Measurements from ENCODE around the gene MOGAT2.
"Not testable (repeated sequence)": the region's sequence is repeated elsewhere in the genome, so short reads cannot be mapped to it uniquely, and the experiment has no call there.

The MOGAT2 gene

DNA sequence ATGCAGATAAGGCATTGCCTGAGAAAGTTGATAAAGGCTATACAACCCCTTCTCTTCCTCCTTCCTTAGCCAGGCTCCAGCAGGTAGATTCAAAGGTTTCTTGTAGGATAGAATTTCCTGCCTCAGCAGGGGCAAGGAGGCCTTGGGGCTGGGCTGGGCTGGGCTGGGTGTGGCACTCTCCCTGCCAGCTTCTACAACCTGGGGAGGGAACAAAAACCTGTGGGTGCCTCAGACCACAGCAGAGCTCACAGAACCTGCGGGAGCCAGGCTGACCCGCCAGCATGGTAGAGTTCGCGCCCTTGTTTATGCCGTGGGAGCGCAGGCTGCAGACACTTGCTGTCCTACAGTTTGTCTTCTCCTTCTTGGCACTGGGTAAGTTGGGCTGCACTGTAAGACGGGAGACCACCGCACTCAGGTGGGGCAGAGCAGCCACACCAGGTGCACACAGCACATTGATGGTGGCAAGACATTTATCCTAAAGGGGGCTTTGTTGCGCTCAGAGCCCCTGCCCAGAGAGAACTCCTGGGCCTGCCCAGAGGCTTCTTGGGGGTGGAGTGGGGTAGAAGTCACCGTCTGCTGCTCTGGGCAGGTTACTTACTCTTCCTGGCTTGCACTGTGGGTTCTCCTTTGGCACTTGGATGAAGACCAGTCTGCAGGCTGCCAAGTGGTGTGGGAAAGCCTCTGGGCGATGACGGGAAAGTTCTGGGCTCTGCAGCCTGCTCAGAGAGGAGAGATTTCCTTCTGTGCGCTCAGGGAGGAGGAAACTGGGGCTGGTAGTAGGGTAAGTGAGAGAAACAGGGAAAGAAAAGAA, at the start of gene MOGAT2:
MOGAT2 (plus strand) TSS at position 231 of the 811 bp plus-strand sequence; CDS start at position 282, 51 bp downstream.
- no peak for DNase-seq (ENCODE audit: low spot score)

DNA sequence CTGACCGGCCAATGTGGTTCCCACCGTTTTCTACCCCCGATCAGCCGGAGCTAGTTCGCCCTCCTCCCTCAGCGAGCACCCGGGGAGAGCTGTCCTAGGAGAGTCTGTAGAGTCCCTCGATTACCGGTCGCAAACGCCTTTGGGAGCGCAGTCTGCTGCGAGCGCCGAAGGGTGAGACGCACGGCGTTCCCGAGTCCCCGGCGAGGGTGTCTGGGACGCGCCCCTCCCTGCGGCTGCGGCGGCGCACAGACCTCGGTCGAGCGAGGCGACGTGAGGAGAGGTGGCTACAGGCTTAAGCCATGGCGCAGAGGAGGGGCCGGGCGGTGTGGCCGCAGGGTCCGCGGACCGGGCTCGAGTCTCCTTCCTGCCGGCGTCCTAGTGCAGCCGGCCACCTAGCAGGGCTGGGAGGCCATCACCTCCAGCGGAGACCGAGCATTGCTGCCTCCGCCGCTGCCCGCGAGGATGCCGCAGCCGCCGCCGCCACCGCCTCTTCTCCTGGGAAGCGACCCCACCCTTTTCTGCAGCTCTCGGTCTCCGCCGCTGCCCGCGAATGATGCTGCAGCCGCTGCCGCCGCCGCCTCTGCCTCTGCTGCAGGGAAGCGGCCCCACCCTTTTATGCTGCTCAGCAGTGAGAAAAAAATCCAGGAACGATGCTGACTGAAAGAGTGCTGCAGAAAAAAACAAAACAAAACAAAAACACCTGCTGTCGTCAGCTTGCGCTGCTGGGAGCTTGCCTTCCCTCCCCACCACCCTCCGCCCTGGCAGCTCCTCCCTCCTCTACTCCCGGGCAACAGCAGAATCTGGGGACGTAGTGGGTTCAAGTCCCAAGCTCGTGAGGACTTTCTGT, 49.0 kb upstream of the MOGAT2 start, which contains the start of gene MAP6:
MAP6 (minus strand) TSS at position 588 of the 847 bp plus-strand sequence. CDS start 669 bp downstream, outside the sequence.
- DNase-seq (ENCODE audit: low spot score), result peak; percentile 68

DNA sequence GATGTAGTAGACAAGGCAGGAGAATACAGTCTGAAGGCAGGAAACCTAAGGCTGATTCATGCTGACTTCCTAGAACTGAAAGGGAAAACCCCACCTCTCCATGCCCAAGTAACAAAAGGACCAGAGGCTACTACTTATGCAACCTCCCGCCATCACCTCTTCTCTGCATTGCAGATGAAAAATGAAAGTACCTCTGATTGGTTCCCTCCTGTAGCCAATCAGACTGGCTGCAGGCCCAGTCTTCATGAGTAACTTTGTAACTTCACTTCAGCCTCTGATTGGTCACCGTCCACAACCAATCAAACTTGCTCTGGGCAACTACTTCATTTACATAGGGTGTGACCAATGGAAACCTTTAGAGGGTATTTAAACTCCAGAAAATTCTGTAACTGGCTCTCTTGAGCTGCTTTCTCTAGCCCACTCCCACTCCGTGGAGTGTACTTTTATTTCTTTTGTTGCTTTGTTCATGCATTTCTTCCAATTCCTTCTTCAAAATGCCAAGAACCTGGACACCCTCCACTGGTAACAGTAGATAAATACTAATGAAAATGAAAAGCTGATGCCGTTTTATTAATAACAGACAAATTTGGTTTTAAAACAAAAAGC, 43.6 kb upstream of the MOGAT2 start:
- no peak for DNase-seq (ENCODE audit: low spot score)

DNA sequence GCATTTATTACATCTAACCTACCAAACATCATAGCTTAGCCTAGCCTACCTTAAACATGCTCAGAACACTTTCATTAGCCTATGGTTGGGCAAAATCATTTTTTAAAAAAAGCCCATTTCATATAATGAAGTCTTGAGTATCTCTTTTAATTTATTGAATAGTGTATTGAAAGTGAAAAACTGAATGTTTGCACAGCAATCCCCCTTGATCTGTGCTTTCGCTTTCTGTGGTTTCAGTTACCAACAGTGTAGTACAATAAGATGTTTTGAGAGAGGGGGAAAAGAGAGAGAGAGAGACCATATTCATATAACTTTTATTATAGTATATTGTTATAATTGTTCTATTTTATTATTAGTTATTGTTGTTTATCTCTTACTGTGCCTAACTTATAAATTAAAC, 40.4 kb upstream of the MOGAT2 start:
- no peak for DNase-seq (ENCODE audit: low spot score)

DNA sequence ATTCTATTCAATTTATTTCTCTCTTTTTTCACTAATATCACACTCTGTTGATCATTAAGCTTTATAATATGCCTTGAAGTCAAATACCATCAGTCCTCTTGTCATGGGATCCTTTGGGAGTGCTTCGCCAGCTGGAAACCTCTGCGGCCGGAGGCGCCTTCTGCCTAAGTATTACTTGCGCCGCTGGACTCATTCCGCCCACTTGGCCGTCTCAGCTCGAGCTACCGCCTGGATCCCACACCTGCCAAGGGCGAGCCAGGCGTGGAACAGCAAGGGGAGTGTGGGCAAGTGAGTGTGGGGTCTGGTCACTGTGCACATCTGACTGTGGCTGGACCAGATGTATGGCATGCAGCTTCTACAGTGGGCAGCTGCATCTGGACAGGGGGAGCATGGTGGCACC, 39.7 kb upstream of the MOGAT2 start:
- DNase-seq (ENCODE audit: low spot score), result no peak

DNA sequence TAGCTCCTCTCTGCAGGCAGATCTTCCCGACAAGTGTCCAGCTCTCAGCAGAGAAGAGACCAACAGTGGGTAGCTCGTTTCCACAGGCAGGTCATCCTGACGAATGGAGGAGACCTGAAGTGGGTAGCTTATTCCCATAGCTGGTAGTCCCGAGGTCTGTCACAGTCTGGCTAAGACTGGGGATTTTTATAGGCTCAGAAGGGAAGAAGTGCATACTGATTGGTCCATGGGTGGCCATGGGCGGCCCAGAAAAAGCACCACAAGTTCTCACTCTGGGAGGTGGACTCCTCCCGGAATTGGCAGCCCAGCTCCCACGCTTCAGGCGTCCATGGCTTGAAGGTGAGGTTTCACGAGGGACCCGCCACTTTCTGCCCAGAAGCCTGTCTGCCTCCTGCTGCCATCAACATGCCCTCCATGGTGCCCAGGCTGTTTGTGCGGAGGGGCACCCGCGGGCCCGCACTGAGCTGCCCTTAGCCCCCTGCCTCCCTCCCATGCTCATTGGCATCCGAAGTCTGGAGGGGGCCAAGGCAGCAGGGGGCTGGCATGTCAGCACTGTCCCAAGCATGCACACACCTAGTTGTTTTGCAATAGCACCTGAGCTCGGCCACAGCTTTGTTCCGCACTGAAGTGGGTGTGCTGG, 38.9 kb upstream of the MOGAT2 start:
- no peak for DNase-seq (ENCODE audit: low spot score)

DNA sequence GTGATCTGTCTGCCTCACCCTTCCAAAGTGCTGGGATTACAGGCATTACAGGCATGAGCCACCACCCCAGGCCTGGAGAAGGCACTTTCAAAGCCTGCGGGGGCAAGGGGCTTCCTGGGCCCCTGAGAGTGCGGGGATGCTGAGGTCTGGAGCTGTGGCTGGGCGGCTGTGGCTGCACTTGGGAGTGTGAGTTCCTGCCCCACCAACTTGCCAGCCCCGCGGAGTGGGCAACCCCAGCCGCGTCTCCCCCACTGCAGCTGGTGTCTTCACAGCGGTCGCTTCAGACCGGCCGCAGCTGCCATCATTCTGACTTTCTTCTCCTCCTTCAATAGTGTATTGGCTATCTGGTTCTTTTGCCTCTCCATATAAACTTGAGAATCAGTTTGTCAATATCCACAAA, 38.1 kb upstream of the MOGAT2 start:
- DNase-seq (ENCODE audit: low spot score), result no peak

DNA sequence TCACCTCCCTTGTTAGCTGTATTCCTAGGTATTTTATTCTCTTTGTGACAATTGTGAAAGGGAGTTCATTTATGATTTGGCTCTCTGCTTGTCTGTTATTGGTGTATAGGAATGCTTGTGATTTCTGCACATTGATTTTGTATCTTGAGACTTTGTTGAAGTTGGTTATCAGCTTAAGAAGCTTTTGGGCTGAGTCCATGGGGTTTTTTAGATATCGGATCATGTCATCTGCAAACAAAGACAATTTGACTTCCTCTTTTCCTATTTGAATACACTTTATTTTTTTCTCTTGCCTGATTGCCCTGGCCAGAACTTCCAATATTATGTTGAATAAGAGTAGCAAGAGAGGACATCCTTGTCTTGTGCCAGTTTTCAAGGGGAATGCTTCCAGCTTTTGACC, 33.8 kb upstream of the MOGAT2 start:
- DNase-seq (ENCODE audit: low spot score), result not testable (repeated sequence)

DNA sequence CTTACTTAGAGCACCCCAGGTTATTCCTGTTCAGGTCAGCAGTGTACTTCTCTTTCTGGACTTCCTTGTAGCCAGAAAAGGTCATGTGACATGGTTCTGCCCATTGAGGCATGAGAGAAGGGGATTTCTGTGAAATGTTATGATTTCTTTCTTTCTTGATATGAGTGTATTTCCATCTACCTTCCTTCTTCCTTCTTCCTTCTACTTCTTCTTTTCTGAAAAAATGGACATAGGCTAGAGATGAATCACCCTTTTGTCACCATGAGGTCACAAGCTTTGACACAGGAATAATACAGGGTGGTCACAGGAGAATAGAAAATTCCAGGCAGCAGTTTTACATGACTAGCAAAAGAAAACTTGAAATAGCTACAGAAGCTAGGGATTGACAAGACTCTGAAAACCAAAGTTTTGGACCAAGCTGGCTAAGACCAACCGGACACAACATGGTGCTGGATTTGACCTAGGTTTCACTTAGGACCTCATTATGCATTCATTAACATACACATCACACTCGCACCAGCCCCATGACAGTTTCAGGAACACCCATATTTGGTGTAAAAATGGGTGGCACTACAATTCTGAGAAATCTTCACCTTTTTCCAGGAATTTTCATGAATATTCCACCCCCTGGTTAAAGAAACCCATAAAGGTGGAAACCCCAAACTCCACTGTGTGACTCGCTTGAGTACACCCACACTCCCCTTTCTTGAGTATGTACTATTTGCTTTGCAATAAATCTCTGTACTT, 27.6 kb upstream of the MOGAT2 start:
- no peak for DNase-seq (ENCODE audit: low spot score)

DNA sequence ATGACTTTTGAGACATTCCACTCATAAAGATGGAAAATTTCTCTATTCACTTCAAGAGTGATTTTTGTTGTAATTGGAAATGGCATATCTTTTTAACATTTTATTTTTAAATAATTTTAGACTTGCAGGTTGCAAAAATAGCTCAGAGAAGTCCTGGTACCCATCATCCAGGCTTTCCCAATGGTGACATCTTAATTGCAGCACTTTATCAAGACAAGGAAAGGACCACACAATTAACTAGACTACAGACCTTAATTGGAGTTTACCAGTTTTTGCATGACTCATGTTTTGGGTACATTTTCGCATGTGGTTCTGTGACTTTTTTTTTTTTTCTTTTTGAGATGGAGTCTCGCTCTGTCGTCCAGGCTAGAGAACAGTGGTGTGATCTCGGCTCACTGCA, 25.8 kb upstream of the MOGAT2 start:
- no peak for DNase-seq (ENCODE audit: low spot score)

DNA sequence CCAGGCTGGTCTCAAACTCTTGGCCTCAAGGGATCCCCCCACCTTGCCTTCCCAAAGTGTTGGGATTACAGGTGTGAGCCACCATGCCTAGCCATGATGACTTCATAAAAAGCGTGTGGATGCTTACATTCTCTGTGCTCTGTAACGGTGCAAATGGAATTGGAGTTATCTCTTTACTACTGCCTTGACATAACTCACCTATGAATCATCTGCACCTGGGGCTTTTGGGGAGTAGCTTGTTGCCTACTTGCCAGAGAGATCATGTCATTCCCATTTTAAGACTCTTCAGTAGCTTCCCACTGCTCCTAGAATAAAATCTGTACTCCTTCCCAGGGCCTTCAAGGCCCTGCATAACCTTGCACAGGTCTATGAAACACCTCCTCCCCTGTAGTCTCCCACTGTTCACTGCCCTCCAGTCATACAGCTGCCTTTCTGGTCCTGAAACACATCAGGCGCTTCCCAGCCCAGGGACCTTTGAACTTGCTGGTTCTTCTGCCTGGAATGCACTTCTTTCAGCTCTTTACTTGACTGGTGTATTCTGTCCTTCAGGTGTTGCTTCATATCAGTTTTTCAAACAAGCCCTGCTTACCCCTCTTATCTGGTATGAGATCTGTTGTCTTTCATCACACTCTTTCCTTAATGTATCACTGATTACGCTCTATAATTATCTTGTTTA, 19.6 kb upstream of the MOGAT2 start:
- DNase-seq (ENCODE audit: low spot score), result no peak

DNA sequence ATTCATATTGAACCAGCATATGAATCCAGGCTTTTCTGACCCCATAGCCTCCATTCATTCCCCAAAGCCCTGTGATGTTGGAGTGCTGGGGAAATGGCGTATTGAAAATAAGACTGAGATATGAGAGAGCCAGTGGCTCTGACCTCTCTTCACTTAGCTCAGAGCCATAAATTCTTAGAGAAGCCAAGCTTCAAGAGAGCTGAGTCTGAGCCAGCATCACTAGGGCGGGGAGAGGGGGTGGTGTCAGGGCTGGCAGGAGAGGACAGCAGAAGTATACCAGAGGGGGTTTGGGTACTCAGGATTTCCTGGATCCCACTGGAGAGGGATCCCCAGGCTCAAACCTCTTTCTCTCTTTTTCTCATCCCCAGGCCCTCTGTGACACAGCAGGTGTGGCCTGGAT, 16.7 kb upstream of the MOGAT2 start:
- DNase-seq (ENCODE audit: low spot score), result no peak

DNA sequence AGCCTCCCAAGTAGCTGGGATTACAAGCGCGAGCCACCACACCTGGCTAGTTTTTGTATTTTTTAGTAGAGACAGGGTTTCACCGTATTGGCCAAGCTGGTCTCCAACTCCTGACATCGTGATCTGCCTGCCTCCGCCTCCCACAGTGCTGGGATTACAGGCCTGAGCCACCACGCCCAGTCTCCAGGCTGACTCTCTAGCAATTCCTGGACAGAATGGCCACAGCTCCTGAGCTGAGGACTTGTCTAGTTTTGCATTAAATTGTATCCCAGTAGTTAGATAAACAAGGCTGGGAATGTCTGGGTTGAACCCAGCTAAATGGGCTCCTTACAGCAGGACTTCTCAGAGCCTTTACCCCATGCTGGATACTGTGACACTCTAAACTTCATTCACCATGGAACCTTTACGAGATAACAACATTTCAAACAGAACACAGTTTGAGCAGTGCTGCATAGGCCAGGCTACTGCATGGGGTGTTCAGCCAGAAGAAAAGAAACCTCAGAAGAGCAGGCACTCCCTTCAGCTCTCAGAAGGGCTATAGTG, 13.9 kb upstream of the MOGAT2 start:
- DNase-seq (ENCODE audit: low spot score), result no peak

DNA sequence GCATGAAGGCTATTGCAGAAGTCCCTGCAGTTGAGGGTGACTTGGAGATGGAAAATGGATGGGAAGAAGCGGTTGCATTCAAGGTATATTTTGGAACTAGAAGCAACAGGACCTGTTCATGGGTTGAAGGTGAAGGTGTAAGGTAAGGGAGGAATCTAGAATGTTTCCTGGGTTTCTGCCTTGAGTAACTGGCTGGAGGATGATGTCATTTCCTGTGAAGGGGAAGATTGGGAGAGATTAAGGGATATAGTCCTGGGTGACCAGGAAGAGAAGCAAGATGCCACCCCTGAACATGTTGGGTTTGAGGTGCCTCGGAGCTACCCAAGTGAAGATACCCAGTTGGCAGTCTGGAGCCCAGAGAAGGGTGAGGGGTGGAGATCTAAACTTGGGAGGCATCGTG, 12.1 kb upstream of the MOGAT2 start:
- DNase-seq (ENCODE audit: low spot score), result no peak

DNA sequence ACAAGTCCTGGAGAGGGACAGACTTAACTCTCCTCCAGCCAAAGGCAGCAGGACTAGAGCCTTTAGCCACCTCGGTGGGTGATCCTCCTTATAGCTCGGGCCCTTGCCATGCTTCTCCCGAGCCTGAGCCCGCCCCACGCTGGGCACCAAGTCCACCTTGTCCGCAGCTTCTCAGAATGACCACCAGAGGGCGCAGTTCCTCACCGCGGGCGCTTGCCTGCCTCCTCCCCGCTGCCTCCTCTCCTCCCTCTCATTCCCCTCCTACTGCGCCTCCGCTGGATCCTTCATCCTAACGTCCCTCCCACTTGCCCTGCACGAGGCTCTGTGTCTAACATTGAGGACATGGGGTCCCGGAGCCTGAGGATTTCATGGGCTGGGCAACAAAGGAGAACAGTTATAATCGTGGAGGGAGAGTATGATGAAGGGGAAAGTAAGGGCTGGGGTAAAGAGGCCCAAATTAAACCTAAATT, 11.3 kb upstream of the MOGAT2 start:
- peak; percentile 68 for DNase-seq (ENCODE audit: low spot score)

DNA sequence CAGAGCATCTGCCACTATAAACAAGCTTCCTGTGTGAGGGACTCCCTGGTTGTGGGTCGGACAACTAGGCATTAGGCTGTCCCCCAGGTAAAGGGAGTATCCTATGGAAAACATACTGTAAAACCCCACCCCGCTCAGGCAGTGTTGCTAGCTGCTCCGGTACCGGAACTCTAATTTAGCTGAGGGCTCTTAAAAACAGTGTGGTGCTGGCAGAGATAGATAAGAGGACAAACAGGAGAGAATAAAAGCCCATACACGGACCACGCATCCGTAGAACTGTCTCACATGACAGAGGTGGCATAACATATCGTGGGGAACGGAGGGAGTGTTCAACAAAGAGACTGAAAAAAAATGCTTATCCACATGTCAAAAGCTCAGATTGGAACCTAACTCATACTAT, 3.4 kb upstream of the MOGAT2 start:
- DNase-seq (ENCODE audit: low spot score), result no peak

DNA sequence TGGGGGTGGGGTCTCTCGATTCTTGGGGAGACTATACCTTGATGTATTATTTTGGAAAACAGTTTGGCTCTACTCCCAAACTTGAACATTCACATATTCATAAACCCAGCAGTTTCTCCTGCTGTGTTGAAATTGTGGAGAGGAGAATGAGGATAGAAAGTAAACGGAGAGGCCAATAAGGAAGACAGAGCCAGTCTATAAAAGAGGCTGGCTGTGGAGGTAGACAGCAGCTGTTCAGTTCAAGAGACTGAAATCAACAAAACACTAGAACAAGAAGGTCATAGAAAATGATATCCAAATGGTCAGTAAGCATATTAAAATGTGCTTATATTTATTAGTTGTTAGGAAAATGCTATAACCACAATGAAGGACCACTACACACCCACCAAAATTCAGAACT, 1.9 kb upstream of the MOGAT2 start:
- no peak for DNase-seq (ENCODE audit: low spot score)

DNA sequence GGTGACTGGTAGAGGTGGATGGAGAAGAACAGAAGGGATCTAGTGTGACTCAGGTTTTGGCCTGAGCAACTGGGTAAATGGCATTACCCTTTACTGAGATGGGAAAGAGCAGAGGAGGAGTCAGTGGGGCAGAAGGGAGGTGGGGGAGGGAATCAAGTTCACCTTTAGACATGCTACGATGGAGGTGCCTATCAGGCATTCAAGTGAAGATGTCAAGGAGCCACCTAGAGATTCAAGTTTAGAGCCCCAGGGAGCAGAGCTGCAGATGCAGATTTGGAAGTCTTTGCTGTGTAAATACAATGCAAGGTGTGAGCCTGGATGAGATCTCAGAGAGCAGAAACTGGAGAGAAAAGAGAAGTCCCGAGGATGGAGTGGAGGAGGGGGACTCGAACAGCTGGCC, 979 bp upstream of the MOGAT2 start:
- DNase-seq (ENCODE audit: low spot score), result no peak

DNA sequence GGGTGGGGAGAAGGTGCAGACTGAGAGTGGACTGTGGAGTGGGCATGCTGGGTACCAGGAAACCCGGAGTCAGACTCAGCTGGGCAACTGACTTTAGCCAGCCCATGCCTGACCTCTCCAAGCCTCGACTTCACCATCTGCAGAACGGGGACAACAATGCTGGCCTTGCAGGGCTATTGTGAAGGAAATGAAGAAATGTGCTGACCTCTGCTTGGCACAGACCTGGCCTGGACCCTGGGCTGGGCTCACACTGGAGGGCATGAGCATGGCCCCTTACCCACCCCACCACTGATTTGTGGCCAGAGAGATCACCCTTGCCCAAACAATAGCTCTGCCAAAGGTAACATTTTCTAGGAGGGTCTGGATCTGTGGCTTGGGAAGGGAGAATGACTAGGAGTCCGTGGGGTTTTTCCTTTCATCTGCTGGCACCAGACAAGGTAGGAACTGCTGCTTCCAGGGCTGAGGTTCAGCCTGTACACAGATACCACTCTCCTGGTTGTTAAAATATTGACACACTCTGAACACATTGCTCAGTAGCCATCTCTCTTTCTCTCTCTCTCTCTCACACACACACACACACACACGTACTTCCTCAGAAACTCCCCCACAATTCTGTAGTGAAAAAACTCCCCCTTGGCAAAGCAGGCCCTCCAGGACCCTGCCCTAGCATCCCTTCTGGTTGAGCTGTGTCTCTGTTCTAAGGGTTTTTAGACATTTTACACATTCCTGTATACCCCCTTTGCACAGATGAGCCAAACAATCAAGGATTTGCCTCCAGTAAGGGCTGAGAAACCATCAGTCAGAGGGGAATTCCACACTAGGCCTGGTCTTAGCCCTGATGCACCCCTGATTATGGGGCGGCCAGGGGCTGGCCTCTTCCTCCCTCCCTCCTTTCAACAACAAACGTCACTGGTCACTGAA, 1.0 kb downstream of the MOGAT2 start:
- DNase-seq (ENCODE audit: low spot score), result no peak

All from putamen (tissue), 1 donor.